Subcutaneous adipose tissue (tissue), 4 donors: ENCODE results near the gene ELOB. TPM values are rescaled to one million over a fixed set of nuclear protein-coding genes. Genes with fewer than 3 reads are reported as not detected.

Source experiments
- CTCF ChIP-seq: fragments of 450-650 bp; IDR thresholded peaks from one replicate; pipeline ENCODE4 v1.5.1; 2016; ENCODE audit warnings: low read depth, mild to moderate bottlenecking, control low read depth, antibody characterized with exemption, moderate library complexity
- total RNA-seq, 4 donors: library from RNA; depleted of rRNA; stranded (reverse); fragments of >200 nt; gene quantifications; one replicate each; pipeline ENCODE4 v1.1.0, GENCODE V29; 2016

Gene ELOB
- total RNA-seq, 4 donors from 2014 or later: 264 to 371 (median 280) TPM

GRCh38 chr16:2820836-2821486 is 43.9 kb upstream of the ELOB start:
- TF ChIP-seq CTCF: no peak

- TF ChIP-seq CTCF: no peak
Observed at GRCh38 chr16:2819939-2820835, 43.1 kb upstream of the ELOB start.

GRCh38 chr16:2819179-2819938 is 42.3 kb upstream of the ELOB start:
- TF ChIP-seq CTCF: no peak

- no peak for TF ChIP-seq CTCF
Observed at GRCh38 chr16:2818272-2818876, 41.3 kb upstream of the ELOB start.

- no peak for TF ChIP-seq CTCF
Observed at GRCh38 chr16:2817340-2818271, 40.5 kb upstream of the ELOB start.

- no peak for TF ChIP-seq CTCF
Observed at GRCh38 chr16:2816751-2817339, 39.8 kb upstream of the ELOB start, which contains the start of gene PRSS21. PRSS21 (plus strand) TSS chr16:2817237; CDS start chr16:2817269, 32 bp downstream.
